Pancreas (tissue), 10 donors: ENCODE data around the gene TKT. TPM values are rescaled to one million over a fixed set of nuclear protein-coding genes. Genes with fewer than 3 reads are reported as not detected.
A peak's percentile ranks its signal among the peaks of the same experiment; 100 is the strongest.

ENCODE experiments used
- ATAC-seq, 4 donors: fragments of 200-7000 bp; cut with Tn5 transposase; one replicate each; pipeline versions ENCODE4 v1.8.0 to v1.9.1; 2020; ENCODE audit warnings: mild to moderate bottlenecking in 4 of 4, moderate library complexity in 4 of 4
- DNase-seq, 6 donors: peaks; one replicate each; pipeline ENCODE4 v3.0.0-alpha.2; 2020
- FAIRE-seq: peaks from 2 replicates; lab custom pipeline; 2012; peaks lifted over from hg19 to GRCh38; lab: Jason Lieb, UNC
- H3K27ac ChIP-seq, 4 donors: fragments of 200-600 bp; sonication (generic); 1 replicate in 3 of 4; 2 replicates in 1 of 4; pipeline versions ENCODE4 v1.5.0 to v1.8.0; 2020
- H3K27me3 ChIP-seq, 4 donors: fragments of 200-600 bp; one replicate each; pipeline ENCODE4 v1.8.0; 2021
- H3K36me3 ChIP-seq, 3 donors: fragments of 200-600 bp; sonication (generic) in 1 of 3; one replicate each; pipeline versions ENCODE4 v1.5.0 to v1.8.0; 2020 to 2021
- H3K4me1 ChIP-seq, 3 donors: fragments of 200-600 bp; one replicate each; pipeline ENCODE4 v1.8.0; 2021
- H3K4me3 ChIP-seq, 4 donors: fragments of 200-600 bp; sonication (generic) in 2 of 4; one replicate each; pipeline versions ENCODE4 v1.5.0 to v1.8.0; 2020 to 2021
- H3K9me3 ChIP-seq, 4 donors: fragments of 200-600 bp; one replicate each; pipeline ENCODE4 v1.8.0; 2021
- CTCF ChIP-seq, 4 donors: fragments of 200-600 bp; sonication (generic) in 3 of 4; IDR thresholded peaks; one replicate each; pipeline versions ENCODE4 v1.5.0 to v1.8.0; 2021; ENCODE audit warnings: antibody characterized with exemption in 4 of 4
- WGBS, 2 donors: extraction: QIAGEN DNeasy Blood & Tissue Kit; methylation state at CpG; one replicate each; pipeline ENCODE4 v1.1.7; 2013; 5-methylcytosine and 5-hydroxymethylcytosine counted together
- intact Hi-C, 3 donors: fragments of 100-400 bp; cut with DNase I; formaldehyde crosslinking; loops; one replicate each; pipeline versions ENCODE4 v1.11.1 to v1.14.2; 2022
- polyA plus RNA-seq, 2 donors: library from polyadenylated mRNA; stranded (reverse); fragments of 200-250 nt; gene quantifications; one replicate each; pipeline ENCODE4 v1.2.3, GENCODE V29; 2013
- total RNA-seq, 6 donors: library from RNA; stranded (reverse); fragmentation: NEBNext Ultra II Directional in 4 of 6; extraction: Animal tissue kit (Norgen Biotek cat#: 25700) in 4 of 6; gene quantifications; one replicate each; pipeline versions ENCODE4 v1.2.1 to v1.2.4, GENCODE V29; 2021 to 2023
- donor health status: healthy with polysubstance abuse.
- donor health status: DM: no; HTN: no; CAD: no; lungs with moderate emphysema.
- donor health status: DM: no; HTN: no; CAD: no.
- donor health status: control.
- donor health status: control.
- donor health status: Bipolar disorder and iron deficiency.
- donor health status: DM: yes; HTN: yes; CAD: no.
- donor health status: DM: no; HTN: no; CAD: no.
- donor health status: DM: no; HTN: no; CAD: no.
- donor health status: DM: yes; HTN: yes; CAD: no.

Gene TKT
- total and polyA plus RNA-seq, 8 donors = 114 to 306 (median 195) TPM

GRCh38 chr3:53198996-53199395, 56.8 kb downstream of the TKT start:
- Histone ChIP-seq H3K9me3 (no peaks in the 10 kb centered on the region), H3K27ac (no peak overlapping the region), H3K4me1 (no peaks in the 10 kb centered on the region), H3K36me3 (no peaks in the 10 kb centered on the region), H3K4me3 (no peak overlapping the region), H3K27me3 (no peaks in the 10 kb centered on the region)
- ATAC-seq = no peak
- TF ChIP-seq CTCF (IDR thresholded peaks at IDR 0.05) = no peak
- no peak for DNase-seq
- no peak for FAIRE-seq
- intact Hi-C loops = loop anchor here in 1 of 3 donors (5.0 kb wide), 2 partner anchors 67 to 82 kb away; partner anchors contain the start of gene RFT1
- 73 to 74% methylated on average over 7 of the region's 7 CpGs for WGBS, 2 donors

- ATAC-seq = no peak
- no peak for FAIRE-seq
- no peak for TF ChIP-seq CTCF (IDR thresholded peaks at IDR 0.05)
- no peak overlapping the region for H3K27ac ChIP-seq
- 70 to 75% methylated on average over 10 of the region's 10 CpGs for WGBS, 2 donors
- H3K4me1 ChIP-seq = no peaks in the 10 kb centered on the region
- no peaks in the 10 kb centered on the region for H3K27me3 ChIP-seq
- no peaks in the 10 kb centered on the region for H3K9me3 ChIP-seq
- intact Hi-C loops = loop anchor here in 1 of 3 donors (5.0 kb wide), 2 partner anchors 66 to 81 kb away; partner anchors contain the start of gene RFT1
- no peaks in the 10 kb centered on the region for H3K36me3 ChIP-seq
- no peak overlapping the region for H3K4me3 ChIP-seq
- DNase-seq = no peak
Observed at GRCh38 chr3:53198256-53198977, 57.4 kb downstream of the TKT start.

GRCh38 chr3:53196575-53197407, 59.0 kb downstream of the TKT start:
- Histone ChIP-seq H3K27ac (no peak overlapping the region), H3K4me3 (no peak overlapping the region), H3K4me1 (peaks cover 0 to 9% (median 0%) of the 10 kb centered on the region in 3 donors), H3K27me3 (no peaks in the 10 kb centered on the region), H3K9me3 (no peaks in the 10 kb centered on the region), H3K36me3 (no peaks in the 10 kb centered on the region)
- ATAC-seq (no peak), DNase-seq (no peak), FAIRE-seq (no peak)
- intact Hi-C loops = loop anchor here in 1 of 3 donors (5.0 kb wide), 2 partner anchors 64 to 79 kb away; partner anchors contain the start of gene RFT1
- WGBS, 2 donors = 66 to 72% methylated on average over 17 of the region's 17 CpGs
- TF ChIP-seq CTCF (IDR thresholded peaks at IDR 0.05) = no peak

GRCh38 chr3:53195602-53196574, 59.9 kb downstream of the TKT start:
- peak in 4 of 6 donors; percentile 55 to 86 (median 66) for DNase-seq
- 19 to 23% methylated on average over 35 to 36 of the region's 36 CpGs for WGBS, 2 donors
- TF ChIP-seq CTCF (IDR thresholded peaks at IDR 0.05) = peak; percentile 91 to 100 (median 99)
- Histone ChIP-seq H3K36me3 (no peaks in the 10 kb centered on the region), H3K4me3 (no peak overlapping the region), H3K27ac (no peak overlapping the region), H3K27me3 (no peaks in the 10 kb centered on the region), H3K4me1 (peaks cover 0 to 9% (median 0%) of the 10 kb centered on the region in 3 donors), H3K9me3 (no peaks in the 10 kb centered on the region)
- ATAC-seq = peak; percentile 71 to 84 (median 80)
- intact Hi-C loops = loop anchor here in 2 of 3 donors (2.0 to 5.0 kb wide), 3 partner anchors 64 to 81 kb away; partner anchors contain the start of gene RFT1 (in 1 of the 2)
- FAIRE-seq = no peak
